GM18511 (cell line): ENCODE data around the gene TMEM221.

Experiments used
- ATAC-seq: cut with Tn5 transposase; IDR thresholded peaks from one replicate; pipeline ENCODE4 v1.9.1; 2021; ENCODE audit warnings: mild to moderate bottlenecking, moderate library complexity; ENCODE audit not compliant: unreplicated experiment

Gene TMEM221

DNA sequence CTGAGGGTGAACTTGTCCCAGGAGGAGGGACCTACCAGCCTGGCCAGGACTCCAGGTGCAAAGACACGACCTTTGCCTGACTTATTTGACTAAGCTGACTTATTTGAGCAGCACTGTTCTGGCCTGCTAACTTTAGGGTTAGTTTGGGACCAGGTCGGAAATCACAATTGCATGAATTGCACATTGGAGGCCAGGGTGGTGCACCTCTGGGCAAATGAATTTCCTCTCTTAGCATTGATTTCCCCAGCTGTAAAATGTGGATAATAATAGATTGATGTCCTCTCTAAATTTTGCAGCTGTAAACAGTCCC is 41.6 kb downstream of the TMEM221 start:
- ATAC-seq: no peak

DNA sequence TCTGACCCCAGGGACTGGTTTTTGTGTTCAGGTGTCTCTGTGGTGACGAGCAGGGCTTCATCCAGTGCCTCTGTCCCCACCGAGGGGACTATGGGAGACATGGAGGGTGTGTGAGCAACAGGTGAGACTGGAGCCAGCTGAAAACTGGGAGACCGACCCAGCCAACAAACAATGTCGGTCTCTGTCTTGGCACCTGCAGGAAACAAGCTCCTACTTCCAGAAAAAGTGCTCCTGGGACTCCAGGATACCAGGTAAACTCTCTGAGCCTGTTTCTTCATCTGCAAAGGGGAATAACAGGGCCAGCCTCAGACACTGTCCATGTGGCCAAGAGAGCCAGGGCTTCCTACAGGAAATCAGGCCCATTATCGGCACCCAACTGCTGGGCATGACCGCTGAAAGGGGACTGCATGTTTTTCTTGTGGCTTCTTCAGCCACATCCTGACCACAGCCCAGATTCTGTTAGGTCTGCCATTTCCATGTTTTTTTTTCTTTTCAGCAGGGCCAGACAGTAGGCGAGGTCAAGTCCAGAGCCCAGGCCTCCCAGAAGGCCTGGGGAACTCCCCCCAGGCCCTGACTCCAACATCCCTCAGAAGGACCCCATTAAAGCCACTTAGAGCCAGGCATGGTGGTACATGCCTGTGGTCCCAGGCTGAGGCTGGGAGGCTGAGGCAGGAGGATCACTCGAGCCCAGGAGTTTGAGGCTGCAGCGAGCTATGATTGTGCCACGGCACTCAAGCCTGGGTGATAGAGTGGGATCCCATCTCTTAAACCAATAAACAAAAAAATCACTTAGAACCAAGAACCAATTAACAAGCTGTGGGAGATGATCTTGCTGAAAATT is 42.2 kb downstream of the TMEM221 start:
- peak; percentile 37 for ATAC-seq

DNA sequence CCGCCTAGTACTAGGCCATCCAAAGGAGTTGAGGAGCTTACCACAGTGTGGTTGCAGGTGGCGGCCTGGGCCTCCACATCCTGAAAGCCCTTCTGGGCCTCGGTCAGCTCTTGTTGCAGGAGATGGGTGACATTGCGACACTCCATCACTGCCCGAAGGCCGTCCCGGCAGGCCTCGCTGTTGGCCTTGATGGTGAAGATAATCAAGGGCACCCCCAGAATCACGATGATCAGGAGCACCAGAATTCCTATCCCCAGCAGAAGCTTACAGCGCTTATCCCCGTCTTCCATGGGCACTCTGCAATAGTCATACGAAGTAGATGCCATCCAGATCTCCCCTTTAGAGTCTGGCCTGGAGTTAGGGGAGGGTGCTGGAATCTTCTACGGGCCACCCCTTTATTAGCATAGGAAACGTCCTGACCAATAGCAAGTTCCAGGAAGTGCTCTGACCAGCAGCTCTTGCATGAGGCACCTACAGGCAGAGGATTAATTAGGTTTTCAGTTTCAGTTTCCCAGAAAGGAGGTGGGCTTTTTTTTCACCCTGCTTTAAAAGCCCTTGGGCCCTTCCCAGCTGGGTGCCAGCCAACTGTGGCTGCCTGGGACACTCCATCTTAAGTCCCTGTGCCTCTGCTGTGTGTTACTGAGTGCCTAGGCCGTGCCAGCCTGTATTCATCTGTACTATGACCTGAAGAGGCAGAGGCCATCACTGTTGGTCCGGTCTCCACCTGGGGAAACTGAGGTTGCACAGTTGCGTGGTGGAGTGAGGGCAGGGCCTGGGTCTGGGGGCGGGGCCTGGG is 43.0 kb downstream of the TMEM221 start, which contains the start of gene BST2:
TSS of gene BST2 (minus strand) at position 381 of the 796 bp plus-strand sequence. CDS start at position 326, 55 bp downstream.
- peak; percentile 81 for ATAC-seq

DNA sequence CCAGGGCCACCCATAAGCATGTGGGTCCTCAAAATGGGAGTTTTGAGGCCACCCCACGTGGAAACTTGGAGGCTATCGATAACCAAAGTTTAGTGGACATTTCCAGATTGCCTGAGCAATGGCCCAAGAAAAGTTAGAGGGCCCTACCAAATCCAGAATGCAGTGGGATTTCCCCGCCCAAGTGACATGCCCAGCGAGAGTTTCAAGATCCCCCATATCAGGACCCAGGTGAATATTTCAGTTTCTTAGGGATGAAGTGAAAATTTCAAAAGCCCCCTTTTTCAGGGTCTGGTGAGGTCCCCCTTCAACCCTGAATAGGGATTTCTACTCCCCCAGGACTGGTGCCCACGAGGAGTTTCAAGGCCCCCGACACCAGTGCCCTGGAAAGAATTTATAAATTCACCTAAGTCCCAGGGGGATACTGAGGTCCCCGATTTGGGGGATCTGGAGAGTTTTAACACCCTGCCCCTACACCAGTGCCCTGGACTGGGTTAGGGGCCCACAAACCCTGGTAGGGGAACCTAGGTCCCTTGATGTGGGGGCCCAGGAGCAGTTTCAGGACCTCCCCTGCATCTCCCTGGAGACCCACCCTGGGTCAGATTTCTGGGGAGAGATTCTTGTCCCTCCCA is 43.7 kb downstream of the TMEM221 start:
- ATAC-seq: no peak

DNA sequence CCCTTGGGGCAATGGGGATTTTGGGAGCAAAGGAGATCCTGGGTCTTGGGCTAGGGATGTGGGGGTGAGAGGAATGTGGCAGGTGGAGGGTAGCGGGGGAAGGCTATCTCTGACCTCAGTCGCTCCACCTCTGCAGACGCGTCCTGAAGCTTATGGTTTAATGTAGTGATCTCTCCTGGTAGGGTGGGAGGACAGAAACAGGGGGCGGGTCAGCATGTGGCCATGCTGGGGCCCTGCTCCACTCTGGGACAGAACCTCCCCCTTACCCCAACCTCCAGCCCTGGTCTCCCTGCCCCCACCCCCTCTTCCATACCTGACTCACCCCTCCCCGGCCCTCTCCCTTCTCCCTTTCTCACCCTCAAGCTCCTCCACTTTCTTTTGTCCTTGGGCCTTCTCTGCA is 44.5 kb downstream of the TMEM221 start:
- no peak for ATAC-seq

DNA sequence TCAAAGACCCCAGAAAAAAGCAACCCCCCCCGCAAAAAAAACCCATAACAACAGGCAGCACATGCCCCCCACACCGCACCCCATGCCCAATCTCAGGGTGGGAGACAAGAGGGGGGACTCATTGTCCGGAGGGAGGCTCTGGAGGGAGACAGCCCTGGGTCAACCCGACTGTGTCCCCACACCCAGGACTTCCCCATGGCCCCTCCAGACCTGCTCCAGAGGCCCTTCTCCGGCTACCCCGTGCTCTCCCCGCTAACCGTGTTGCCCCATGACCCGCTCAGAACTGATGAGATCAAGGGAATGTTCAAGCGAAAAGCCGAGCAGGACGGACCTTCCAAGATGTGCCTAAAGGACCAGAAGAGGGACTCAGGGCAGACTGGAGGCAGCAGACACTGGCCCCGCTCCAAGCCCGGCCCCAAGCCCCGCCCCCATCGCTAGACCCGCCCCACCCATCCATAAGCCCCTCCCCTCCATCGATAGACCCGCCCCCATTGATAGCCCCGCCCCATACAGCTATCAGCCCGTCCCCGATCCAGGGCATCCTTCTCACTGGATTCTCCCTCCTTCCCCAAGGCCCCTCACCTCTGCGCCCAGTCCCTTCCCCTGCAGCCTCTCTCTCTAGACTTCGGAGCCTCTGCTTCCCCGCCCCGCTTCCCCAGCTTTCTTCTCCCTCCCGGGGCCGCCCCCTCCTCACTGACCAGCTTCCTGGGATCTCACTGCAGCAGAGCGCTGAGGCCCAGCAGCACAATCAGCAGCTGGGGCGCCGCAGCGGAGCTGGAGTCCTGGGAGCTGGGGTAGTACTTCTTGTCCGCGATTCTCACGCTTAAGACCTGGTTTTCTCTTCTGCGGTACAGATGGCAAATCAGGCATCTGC is 45.2 kb downstream of the TMEM221 start:
- no peak for ATAC-seq

DNA sequence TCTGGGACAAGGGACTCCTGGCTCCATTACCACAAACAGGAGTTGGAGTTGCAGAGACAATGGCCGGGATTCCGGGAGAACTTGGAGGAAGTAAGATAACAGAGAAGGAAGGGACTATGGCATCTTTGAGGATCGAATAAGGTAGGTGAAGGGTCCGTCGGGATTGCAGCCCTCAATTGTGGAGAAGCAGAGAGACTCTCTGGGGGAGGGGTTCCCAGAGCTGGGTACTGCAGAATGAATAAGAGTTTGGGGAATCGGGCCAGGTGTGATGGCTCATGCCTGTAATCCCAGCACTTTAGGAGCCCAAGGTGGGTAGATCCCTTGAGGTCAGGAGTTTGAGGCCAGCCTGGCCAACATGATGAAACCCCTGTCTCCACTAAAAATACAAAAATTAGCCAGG is 46.8 kb downstream of the TMEM221 start:
- ATAC-seq: no peak

DNA sequence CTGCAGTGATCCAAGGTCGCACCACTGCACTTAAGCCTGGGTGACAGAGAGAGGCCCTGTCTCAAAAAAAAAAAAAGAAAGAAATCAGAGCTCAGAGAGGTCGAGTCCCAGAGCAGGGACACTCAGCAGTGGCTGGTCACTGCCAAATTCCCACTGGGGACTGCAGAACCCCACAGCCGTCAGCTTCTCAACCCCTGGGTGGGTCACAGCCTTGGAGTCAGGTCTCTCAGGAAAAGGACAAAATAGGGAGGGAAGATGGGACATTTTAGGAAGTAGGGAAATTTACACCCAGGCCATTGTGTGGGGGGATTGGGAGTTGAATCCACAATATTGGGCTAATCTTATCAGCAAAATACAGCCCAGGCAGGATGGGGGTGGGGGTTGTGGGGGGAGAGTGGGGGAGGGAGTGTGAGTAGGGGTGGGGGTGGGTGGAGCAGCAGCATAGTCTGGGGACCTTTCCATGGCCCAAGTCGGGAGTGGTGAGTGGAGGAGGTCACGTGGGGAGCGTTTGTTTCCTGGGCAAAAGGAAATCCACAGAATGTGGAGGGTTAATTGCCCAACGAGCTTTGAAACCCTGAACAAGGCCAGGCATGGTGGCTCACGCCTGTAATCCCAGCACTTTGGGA is 49.5 kb downstream of the TMEM221 start:
- no peak for ATAC-seq

DNA sequence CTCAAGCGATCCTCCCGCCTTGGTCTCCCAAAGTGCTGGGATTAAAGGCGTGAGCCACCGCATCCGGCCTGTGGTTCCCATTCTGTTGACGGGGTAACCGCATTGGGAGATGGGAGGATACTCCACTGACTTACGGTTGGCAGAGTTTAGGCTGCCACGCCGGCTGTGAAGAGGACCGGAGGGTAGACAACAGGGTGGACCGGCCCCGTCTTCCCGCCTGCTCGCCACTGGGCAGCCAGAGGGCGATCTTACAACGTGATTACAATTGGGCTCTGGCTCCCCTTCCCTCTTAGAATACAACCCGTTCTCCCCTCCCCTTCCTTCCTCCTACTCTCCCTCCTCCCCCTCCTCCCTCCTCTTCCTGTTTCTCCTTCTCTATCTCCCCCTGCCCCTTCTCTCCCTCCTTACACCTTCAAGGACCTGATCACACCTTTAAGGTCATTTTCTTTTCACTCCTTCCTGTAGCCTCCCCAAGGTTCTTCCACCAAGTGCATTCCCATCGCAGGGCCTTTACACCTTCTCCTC is 53.5 kb downstream of the TMEM221 start:
- no peak for ATAC-seq

DNA sequence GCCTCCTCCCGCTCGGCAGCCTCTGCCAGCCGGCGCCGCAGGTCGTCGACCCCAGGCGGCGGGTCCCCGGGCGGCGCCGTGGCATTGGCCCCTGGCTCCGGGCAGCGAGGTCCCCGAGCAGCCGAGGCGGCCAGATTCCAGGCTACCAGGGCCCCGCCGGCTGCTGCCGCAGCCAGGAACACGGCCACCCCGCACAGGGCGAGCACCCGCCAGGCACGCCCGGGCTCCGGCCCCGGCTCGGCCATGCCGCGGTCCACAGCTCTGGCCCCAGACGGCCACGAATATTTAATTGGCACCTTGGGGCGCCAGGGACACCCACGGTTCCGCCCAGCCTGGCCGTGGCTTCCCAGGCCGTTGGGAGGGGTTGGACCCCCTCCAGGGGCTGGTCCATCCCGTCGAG is 54.6 kb downstream of the TMEM221 start, which contains the start of gene CCDC194:
TSS of gene CCDC194 (minus strand) at position 283 of the 400 bp plus-strand sequence. CDS start at position 245, 38 bp downstream.
- ATAC-seq: no peak

DNA sequence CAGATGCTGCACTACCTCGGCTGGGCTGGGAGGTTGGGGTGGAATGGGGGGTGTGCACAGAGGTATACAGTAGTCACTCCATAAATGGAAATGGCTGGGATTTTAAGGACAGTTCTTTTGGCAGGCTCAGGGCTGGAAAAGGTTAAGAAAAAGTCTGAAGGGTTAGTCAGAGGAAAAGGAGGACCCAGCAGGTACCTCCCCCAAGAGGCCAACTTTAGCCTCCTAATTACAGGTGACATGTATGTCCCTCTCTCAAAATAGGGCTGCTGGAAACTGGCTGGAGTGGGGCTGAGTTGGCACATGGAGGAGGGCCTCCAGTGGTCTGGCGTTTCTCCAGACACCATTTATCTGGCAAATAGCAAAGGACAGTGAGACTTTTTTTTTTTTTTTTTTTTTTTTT is 55.5 kb downstream of the TMEM221 start:
- no peak for ATAC-seq

DNA sequence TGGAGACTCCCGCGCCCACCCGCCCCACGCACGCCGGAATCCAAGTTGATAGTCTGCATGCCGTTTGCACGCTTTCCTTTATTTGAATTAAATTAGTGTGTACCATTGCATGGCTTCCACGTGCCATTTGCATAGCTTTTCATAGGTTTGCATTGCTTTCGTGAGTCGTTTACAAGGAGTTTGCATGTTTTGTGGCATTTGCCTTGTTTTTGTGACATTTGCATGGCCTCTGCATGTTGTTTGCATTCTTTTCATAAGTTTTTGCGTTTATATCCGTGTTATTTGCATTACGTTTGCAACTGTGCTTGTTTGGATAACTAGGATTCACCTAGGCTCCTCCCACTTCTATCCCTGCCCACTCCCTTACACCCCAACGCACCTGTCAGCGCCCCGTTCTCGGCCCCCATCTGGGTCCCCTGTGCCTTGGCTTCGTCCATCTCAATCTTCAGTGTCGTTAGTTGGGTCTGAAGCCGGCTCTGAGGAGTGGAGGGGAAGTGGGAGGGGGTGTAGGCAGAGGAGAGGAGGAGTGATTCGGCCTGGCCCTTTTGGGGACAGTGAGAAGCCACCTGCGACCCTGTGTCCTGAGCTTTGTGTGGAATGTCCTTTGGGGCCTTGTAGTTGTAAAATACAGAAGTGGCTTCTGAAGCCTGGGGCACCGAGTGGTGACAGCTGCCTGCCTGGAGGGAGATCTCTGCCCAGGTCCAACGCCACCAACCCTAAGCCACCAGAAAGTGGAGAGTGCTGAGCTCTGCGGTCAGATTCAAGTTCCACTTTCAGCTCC is 56.9 kb downstream of the TMEM221 start:
- ATAC-seq: peak; percentile 22

DNA sequence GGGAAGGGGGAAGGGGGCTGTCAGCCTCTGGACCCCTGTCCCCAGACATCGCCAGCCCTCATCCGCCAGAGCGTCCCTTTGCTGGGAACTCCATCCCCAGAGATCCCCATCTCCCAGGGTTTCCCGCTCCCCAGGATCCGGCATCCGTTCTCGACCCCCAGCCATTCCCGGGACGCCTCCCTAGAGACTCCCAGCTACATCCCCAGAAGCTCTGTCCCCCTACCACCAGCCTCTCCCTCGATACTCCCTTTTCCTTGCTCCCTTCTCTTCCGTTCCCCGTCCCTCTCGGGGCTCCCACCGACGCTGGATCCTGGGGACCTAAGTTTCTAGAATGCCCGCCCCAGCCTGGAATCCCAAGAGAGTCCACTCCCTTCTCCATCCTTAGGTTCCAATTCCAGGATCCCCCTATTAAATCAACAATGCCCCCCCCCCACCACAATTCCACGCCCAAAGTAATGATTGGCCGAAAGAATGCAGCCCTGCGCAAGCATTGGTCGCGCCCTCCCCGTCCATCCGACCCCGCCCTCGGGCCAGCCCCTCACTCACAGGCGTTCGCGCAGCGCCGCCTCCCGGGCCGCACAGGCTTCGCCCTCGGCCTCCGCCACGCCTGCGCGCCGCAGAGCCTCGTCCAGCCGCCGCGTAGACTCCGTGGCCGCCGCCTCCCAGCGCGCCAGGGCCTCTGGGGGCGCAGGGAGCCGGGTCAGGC is 57.6 kb downstream of the TMEM221 start:
- ATAC-seq: peak; percentile 90

DNA sequence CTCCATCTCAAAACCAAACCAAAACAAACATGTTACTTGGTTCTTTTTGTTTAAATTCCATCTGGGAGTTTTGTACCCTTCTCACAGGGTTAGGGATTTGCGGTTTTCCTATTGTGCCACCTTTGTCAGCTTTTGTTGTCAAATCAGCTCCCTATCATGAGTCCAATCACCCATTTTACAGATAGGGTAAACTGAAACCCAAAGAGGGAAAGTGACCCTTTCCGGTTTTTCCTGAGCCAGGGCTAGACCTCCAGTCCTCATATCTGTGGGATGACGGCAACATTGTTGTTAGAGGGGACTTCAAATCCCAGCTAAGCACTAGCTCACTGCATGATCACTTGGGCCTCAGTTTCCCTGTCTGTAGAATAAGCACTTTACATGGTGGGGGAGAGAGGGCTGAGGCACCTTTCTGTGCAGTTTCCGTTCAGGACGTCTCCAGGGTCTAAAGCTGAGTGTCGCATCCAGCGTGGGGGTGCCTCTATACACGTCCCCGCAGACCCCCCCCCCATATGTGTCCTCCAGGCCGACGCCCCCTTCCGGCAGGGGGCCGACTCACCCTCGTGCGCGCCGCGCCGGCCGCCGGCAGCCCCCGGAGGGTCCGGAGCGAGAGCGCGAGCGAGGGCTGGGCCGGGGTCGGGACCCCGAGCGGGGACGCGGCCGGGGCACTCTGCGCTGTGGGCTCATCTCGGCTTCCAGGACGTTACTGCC is 58.4 kb downstream of the TMEM221 start:
- ATAC-seq: no peak

DNA sequence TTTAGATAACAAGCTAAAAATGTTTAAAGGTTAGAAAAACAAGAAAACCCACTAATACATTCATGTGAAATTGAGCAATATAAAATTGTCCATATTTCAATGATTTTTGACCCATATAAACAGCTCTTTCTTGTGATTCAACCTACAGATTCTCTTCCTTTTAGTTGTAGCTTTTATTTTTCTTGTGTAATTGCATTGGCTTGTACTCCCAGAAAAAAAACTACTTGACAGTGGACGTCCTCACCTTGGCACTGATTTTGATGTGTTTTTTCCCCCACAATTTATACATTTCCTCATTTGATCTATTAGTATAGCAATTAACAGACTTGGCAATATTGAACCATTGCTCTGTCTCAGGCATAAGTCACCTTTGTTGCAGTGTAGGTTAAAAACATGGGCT is 59.2 kb downstream of the TMEM221 start:
- ATAC-seq: no peak

DNA sequence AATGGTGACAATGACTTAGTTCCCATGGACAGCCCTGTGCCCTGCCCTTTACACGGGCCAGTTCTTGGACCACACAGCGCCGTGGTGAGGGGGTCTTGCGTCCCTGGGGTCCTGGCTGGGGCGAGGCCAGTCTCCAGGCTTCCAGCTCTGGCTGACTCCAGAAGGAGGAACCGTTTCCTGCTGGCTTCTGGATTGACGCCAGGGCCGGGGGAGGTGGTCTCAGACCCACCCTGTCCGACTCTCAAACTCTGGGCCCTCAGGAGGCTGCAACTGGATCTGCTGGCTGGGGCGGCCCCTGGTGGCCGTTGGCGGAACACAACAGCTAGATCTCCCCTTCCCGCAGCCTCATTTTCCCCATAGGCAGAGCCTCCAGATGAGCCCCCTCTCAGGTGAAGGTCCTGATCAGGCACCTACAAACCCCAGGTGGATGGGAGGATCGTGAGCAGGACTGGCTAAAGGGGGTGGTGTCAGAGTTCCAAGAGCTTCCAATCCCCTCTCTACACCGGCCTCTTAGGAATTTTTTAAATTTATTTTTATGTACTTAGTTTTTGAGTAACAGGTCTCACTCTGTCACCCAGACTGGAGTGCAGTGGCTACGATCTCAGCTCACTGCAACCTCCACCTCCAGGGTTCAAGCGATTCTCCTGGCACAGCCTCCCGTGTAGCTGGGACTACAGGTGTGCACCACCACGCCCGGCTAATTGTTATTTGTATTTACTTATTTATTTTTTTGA is 62.4 kb downstream of the TMEM221 start:
- no peak for ATAC-seq
